Measurements from ENCODE around the gene NOP14. TPM values are rescaled to one million over a fixed set of nuclear protein-coding genes. Genes with fewer than 3 reads are reported as not detected.
"Not testable (repeated sequence)": the region's sequence is repeated elsewhere in the genome, so short reads cannot be mapped to it uniquely, and the experiment has no call there.

Gene NOP14
- total and polyA plus RNA-seq, 2 of the 8 experiments (the other 6 are each of a cell fraction or from before 2014, with no cell fraction given): 8.6 to 45.3 TPM

DNA sequence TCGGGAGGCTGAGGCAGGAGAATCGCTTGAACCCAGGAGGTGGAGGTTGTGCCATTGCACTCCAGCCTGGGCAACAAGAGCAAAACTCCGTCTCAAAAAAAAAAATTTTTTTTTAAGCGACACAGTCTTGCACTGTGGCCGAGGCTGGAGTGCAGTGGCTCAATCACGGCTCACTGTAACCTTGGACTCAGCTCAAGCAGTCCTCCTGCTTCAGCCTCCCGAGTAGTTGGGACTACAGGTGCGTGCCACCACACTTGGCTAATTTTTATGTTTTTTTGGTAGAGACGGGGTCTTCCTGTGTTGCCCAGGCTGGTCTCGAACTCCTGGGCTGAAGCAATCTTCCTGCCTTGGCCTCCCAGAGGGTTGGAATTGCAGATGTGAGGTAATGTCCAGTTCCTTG, 24.8 kb downstream of the NOP14 start:
- WGBS, 2 experiments (ENCODE audit: extremely low coverage in 1 of 2, insufficient coverage in 1 of 2, insufficient read length in 1 of 2, insufficient replicate concordance in 2 of 2, low coverage in 1 of 2, low lambda C conversion rate in 2 of 2, missing lambda C conversion rate in 1 of 2): 95% methylated on average over 10 of the region's 10 CpGs; no CpG with 5 or more reads in 1 of the 2 experiments
- Histone ChIP-seq H4K20me1 (replicated peaks in 1 of 2; ENCODE audit: control insufficient read depth in 1 of 2, insufficient read depth in 2 of 2, low read length in 2 of 2) (peaks cover 15 to 27% of the 10 kb centered on the region in 2 experiments), H3K4me1 (replicated peaks in 1 of 4; ENCODE audit: control insufficient read depth in 3 of 4, insufficient read depth in 4 of 4, low read length in 3 of 4) (peaks cover 0 to 12% (median 4%) of the 10 kb centered on the region in 4 experiments; a peak in 6 of 7 replicates), H3K36me3 (ENCODE audit: control insufficient read depth in 2 of 4, insufficient read depth in 4 of 4, low read length in 3 of 4) (peaks cover 32 to 55% (median 47%) of the 10 kb centered on the region in 4 experiments), H3K23me2 (ENCODE audit: low read depth, low read length) (peaks cover 14% of the 10 kb centered on the region), H3K79me2 (ENCODE audit: control insufficient read depth in 1 of 2, insufficient read depth in 2 of 2, low read length in 2 of 2) (peaks cover 0 to 19% of the 10 kb centered on the region in 2 experiments; a peak in 2 of 4 replicates)
- H4K5ac ChIP-seq (ENCODE audit: insufficient read length, low read depth, low read length); H3K14ac ChIP-seq (ENCODE audit: insufficient read length); H2AK5ac ChIP-seq (ENCODE audit: low read depth, low read length); DNase-seq (ENCODE audit: low read depth in 1 of 2, low spot score in 2 of 2); H3K4me2 ChIP-seq (ENCODE audit: insufficient read depth in 1 of 2, low read depth in 2 of 2, low read length in 2 of 2); H2AFZ ChIP-seq (ENCODE audit: low read length); H4K91ac ChIP-seq (replicated peaks; ENCODE audit: insufficient read length, low read length); FAIRE-seq; H2BK120ac ChIP-seq (replicated peaks; ENCODE audit: low read depth, low read length); H3K4ac ChIP-seq (replicated peaks; ENCODE audit: insufficient read length, low read depth, low read length); H3K56ac ChIP-seq (replicated peaks; ENCODE audit: insufficient read length, low read depth, low read length); H3K27ac ChIP-seq (ENCODE audit: low read depth, low read length); H2BK20ac ChIP-seq (ENCODE audit: low read length); H4K8ac ChIP-seq (ENCODE audit: extremely low read depth, insufficient read depth, low read length); H2BK5ac ChIP-seq (ENCODE audit: low read depth, low read length); H2BK15ac ChIP-seq (ENCODE audit: low read length); H3K23ac ChIP-seq (ENCODE audit: insufficient read length); H3K27me3 ChIP-seq (replicated peaks in 1 of 4; ENCODE audit: control insufficient read depth in 3 of 4, extremely low read depth in 1 of 4, insufficient read depth in 3 of 4, low read length in 3 of 4); H3K18ac ChIP-seq (ENCODE audit: extremely low read depth, low read length); H3K9ac ChIP-seq (replicated peaks in 1 of 4; ENCODE audit: extremely low read depth in 1 of 4, low read depth in 3 of 4, low read length in 3 of 4); H3K9me3 ChIP-seq (ENCODE audit: insufficient read depth in 2 of 2, low read depth in 1 of 2, low read length in 1 of 2); H2BK12ac ChIP-seq (ENCODE audit: low read depth, low read length); H3K79me1 ChIP-seq (ENCODE audit: low read depth, low read length); H3K4me3 ChIP-seq (ENCODE audit: extremely low read depth in 1 of 4, insufficient read depth in 2 of 4, low read depth in 3 of 4, low read length in 4 of 4): not testable (repeated sequence)
- CTCF ChIA-PET (ENCODE audit: partially characterized antibody): interaction anchor here (1.3 to 1.7 kb wide), 3 partner anchors 10 to 28 kb away, joined by 4 to 9 read pairs (median 4); no protein-coding TSS in a partner anchor
- POLR2A ChIA-PET (ENCODE audit: partially characterized antibody): interaction anchor here (0.8 to 6.0 kb wide), 4 partner anchors 10 to 120 kb away, joined by 4 to 45 read pairs (median 10); no protein-coding TSS in a partner anchor
